SK-N-SH (cell line): ENCODE data around the gene LCN6.

Source experiments
- CTCF ChIP-seq: fragments of 200-600 bp; sonication (generic); IDR thresholded peaks from 2 replicates; pipeline ENCODE4 v1.6.1; 2017; ENCODE audit warnings: antibody characterized with exemption, mild to moderate bottlenecking, moderate library complexity
- EP300 ChIP-seq, 2 experiments: IDR thresholded peaks; 2 replicates each; pipeline versions ENCODE4 v1.4.0 to v1.6.1; 2012; ENCODE audit warnings: borderline replicate concordance in 1 of 2, low read depth in 1 of 2, low read length in 1 of 2
- EZH2phosphoT487 ChIP-seq: fragments of 200-600 bp; sonication (generic); IDR thresholded peaks from 2 replicates; pipeline ENCODE4 v1.6.1; 2017; ENCODE audit warnings: low read depth, mixed run types, mild to moderate bottlenecking, antibody characterized with exemption, moderate library complexity, borderline replicate concordance
- GABPA ChIP-seq: IDR thresholded peaks from 2 replicates; pipeline ENCODE4 v1.4.0; 2012; ENCODE audit warnings: low read depth, mild to moderate bottlenecking
- POLR2AphosphoS5 ChIP-seq: IDR thresholded peaks from 2 replicates; pipeline ENCODE4 v1.6.1; 2012; ENCODE audit warnings: low read depth, low read length
- REST ChIP-seq: IDR thresholded peaks from 2 replicates; pipeline ENCODE4 v1.6.1; 2012; ENCODE audit warnings: mild to moderate bottlenecking, low read depth, low read length, moderate library complexity
- SIN3A ChIP-seq: IDR thresholded peaks from 2 replicates; pipeline ENCODE4 v1.6.1; 2012; ENCODE audit warnings: low read depth, mild to moderate bottlenecking, low read length, moderate library complexity, borderline replicate concordance
- USF2 ChIP-seq: fragments of 150-350 bp; IDR thresholded peaks from 2 replicates; pipeline ENCODE4 v1.6.1; 2017; ENCODE audit warnings: antibody characterized with exemption, low read length, low read depth, borderline replicate concordance
- YY1 ChIP-seq: IDR thresholded peaks from 2 replicates; pipeline ENCODE4 v1.4.0; 2012; ENCODE audit warnings: low read depth, mild to moderate bottlenecking

- TF ChIP-seq EZH2phosphoT487 (no peak), CTCF (no peak), REST (no peak), USF2 (no peak), EP300 (IDR thresholded peaks at IDR 0.05; ENCODE audit: borderline replicate concordance in 1 of 2, low read depth in 1 of 2, low read length in 1 of 2) (no peak), GABPA (no peak), POLR2AphosphoS5 (no peak), SIN3A (no peak), YY1 (no peak)
Observed at GRCh38 chr9:136734837-136735496, 13.4 kb downstream of the LCN6 start.
